Measurements from ENCODE around the gene PKNOX2.

PKNOX2 gene

GRCh38 chr11:125164422-125165110, at the start of gene PKNOX2:
PKNOX2 (plus strand) TSS chr11:125164751; CDS start chr11:125351306, 186,555 bp downstream.
- in situ Hi-C loops (cut with MboI; ENCODE audit: low sequenced_read_pairs): no loop called here

- in situ Hi-C loops (cut with MboI; ENCODE audit: low sequenced_read_pairs): no loop called here
Observed at GRCh38 chr11:125117429-125117828, 47.1 kb upstream of the PKNOX2 start.

GRCh38 chr11:125123194-125123946, 41.2 kb upstream of the PKNOX2 start:
- in situ Hi-C loops (cut with MboI; ENCODE audit: low sequenced_read_pairs): loop anchor here (10.0 kb wide), 1 partner anchor 149 kb away; no protein-coding TSS in a partner anchor

- in situ Hi-C loops (cut with MboI; ENCODE audit: low sequenced_read_pairs): loop anchor here (10.0 kb wide), 1 partner anchor 149 kb away; no protein-coding TSS in a partner anchor
Observed at GRCh38 chr11:125123947-125124617, 40.5 kb upstream of the PKNOX2 start.

- in situ Hi-C loops (cut with MboI; ENCODE audit: low sequenced_read_pairs): loop anchor here (10.0 kb wide), 1 partner anchor 150 kb away; no protein-coding TSS in a partner anchor
Observed at GRCh38 chr11:125124618-125124992, 39.9 kb upstream of the PKNOX2 start.

DNA sequence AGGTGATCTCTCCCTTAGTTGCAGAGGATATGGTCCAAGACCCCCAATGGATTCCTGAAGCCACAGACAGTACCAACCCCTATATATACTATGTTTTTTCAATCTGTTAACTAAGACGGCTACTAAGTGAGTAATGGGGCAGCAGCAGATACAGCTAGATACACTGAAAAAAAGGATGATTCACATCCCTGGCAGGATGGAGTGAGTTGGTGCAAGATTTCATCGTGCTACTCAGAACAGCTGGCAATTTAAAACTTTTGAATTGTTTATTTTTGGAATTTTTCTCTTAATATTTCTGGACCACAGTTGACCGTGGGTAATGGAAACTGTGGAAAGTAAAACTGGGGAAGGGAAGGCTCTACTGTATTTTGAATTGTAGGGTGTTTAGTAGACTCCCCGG, 36.1 kb upstream of the PKNOX2 start:
- in situ Hi-C loops (cut with MboI; ENCODE audit: low sequenced_read_pairs): loop anchor here (10.0 kb wide), 1 partner anchor 154 kb away; no protein-coding TSS in a partner anchor

DNA sequence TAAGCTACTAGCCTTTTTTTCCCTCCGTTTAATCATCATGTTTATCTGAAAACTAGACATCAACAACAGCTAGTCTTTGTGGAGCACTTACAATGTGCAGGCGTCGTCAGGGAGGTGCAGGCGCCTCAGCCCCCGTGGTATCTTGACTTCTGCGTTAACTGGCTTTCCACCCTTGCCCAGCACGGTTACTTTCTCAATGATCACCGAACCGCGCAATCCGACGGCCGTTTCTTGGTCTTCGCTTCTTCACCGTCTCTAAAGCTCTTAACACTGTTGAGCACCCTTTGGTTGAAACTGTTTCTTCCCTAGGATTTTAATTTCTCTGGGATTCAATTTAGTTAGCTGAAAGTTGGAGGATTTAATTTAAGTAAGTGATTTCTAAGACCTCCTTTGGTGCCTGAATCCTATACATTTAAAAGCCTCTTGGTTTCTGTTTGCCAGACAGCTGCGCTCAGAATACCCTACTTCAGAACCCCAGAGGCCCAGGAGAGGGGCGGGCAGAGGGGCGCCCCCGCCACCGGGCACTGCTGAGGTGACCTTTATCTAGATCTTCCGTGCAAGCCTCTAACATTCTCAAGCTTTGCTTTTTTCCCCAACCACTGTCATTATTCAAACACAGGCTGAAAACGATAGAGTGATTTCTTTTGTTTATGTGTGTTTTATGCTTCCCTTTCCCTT, 35.1 kb upstream of the PKNOX2 start:
- in situ Hi-C loops (cut with MboI; ENCODE audit: low sequenced_read_pairs): loop anchor here (10.0 kb wide), 1 partner anchor 155 kb away; no protein-coding TSS in a partner anchor

DNA sequence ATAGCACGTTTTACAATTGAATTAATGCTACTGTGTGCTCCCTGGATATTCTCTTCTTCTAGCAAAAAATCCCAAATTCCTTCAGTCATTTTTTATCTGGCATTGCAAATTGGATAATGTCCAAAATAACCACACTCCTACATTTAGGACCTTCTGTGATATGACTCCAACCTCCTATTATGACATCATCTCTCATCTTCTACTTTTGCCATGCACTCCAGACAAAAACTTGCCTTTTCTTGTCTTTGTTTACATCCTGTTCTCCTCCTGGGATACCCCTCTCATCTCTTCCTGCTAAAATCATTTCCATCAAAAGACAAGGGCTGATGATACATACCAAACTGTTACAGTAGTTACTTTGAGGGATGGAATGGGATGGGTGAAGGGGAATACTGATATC, 32.5 kb upstream of the PKNOX2 start:
- in situ Hi-C loops (cut with MboI; ENCODE audit: low sequenced_read_pairs): no loop called here

DNA sequence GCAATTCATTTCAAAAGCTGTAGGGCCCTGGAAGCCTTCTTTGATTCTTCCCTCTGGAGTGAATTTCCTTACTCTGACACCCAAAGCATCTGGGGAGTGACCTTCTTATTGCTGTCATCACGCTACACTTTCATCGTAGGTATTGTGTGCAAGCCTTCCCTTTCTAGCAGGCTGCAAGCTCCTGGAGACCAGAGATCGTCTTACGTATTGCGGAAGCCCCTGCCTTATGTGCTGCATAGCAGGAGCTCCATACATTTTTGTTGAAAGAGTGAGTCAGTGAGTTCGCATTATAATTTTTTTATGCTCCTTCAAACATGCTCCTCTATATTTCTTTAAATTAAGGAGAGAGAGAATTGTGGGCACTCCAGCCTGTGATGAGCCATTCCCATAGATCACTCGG, 32.0 kb upstream of the PKNOX2 start:
- in situ Hi-C loops (cut with MboI; ENCODE audit: low sequenced_read_pairs): no loop called here

DNA sequence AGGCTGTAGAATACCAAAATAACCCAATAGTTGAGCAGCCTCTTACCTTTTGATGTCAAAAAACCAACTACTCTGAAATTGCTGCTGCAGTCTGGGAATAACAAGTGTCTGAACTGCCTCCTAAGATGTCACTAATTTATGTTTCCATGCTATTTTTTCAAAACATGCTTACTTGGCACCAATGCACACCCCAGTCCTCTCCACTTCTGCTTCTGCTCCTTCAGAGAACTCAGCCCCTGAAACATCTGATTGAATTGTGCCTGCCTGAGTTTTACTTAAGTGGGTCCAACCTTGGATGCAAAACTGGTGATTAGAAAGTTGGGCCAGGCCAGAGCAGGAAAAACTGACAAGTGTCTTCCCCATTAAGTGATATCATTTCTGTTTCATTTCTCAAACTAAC, 28.6 kb upstream of the PKNOX2 start:
- in situ Hi-C loops (cut with MboI; ENCODE audit: low sequenced_read_pairs): no loop called here

DNA sequence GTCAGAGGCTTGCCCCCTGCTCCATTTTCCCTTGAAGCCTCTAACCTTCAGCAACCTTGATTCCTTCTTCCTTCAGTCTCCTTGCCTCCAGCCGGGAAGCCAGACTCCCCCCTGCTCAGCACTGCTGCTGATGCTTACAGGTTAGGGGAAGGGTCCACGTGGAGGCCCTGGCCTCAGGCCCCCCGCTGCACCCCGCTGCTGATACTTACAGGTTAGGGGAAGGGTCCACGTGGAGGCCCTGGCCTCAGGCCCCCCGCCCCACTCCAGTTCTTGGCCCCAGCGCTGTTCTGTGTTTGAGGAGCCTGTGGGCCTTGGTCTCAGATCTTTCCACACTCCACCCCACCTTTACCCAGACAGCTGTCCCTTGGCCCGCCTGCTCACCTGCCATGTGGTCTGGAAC, 25.6 kb upstream of the PKNOX2 start:
- in situ Hi-C loops (cut with MboI; ENCODE audit: low sequenced_read_pairs): no loop called here

DNA sequence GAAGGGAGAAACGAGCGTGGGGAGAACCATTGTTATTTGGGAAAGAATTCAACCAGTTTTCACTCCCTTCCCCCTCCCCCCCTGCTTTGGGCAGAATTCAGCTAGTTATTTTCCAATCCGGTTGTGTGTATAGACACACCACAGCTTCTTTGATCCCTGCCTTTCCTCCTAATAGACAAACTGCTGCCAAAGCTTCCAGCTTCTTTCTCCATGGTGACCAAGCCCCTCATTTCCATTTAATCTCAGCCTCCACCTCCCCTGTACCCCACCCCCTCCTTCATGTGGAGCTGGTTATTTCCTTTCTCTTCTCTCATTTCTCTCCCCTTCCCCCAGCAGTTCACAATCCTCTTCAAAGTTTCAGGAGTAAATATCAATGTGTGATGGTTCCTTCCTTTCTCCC, 24.8 kb upstream of the PKNOX2 start:
- in situ Hi-C loops (cut with MboI; ENCODE audit: low sequenced_read_pairs): no loop called here

- in situ Hi-C loops (cut with MboI; ENCODE audit: low sequenced_read_pairs): no loop called here
Observed at GRCh38 chr11:125140233-125140632, 24.3 kb upstream of the PKNOX2 start.

DNA sequence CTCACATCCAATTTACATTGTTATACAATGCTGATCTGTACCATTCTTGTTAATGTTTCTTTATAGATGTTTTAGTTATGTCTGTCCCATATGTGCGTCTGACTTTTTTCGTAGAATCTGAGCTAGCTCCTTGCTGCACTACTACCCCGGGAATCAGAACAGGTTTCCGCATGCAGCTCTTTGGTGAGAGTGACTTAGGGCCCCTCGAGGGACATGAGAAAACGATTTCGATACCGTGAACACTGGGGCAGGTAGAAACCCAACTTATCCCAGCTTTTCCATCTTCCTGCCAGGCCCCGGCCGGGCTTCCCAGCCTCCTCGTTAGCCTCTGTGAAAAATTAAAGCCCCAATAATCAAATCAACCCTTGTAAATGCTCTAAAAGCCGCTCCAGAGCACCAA, 23.4 kb upstream of the PKNOX2 start:
- in situ Hi-C loops (cut with MboI; ENCODE audit: low sequenced_read_pairs): no loop called here

- in situ Hi-C loops (cut with MboI; ENCODE audit: low sequenced_read_pairs): no loop called here
Observed at GRCh38 chr11:125141686-125142535, 22.6 kb upstream of the PKNOX2 start.

DNA sequence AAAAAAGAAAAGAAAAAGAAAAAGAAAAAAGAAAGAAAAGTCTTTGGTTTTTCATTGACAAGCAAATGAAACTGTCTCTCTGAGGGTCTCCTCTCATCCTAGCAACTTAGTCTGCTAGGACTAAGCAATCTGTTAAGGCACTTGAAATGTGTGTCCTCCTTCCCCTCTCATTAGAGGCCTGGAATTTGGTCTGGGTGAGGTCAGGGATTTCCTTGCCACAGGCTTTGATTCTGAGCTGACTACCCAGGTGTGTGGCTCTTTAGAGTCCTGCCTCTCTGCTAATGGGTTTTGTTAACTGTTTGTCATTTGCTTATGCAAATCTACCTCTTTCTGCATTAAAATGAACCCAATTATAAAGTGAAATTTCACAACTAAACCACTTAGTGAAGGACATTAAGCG, 18.3 kb upstream of the PKNOX2 start:
- in situ Hi-C loops (cut with MboI; ENCODE audit: low sequenced_read_pairs): no loop called here

- in situ Hi-C loops (cut with MboI; ENCODE audit: low sequenced_read_pairs): no loop called here
Observed at GRCh38 chr11:125147280-125147679, 17.3 kb upstream of the PKNOX2 start.

DNA sequence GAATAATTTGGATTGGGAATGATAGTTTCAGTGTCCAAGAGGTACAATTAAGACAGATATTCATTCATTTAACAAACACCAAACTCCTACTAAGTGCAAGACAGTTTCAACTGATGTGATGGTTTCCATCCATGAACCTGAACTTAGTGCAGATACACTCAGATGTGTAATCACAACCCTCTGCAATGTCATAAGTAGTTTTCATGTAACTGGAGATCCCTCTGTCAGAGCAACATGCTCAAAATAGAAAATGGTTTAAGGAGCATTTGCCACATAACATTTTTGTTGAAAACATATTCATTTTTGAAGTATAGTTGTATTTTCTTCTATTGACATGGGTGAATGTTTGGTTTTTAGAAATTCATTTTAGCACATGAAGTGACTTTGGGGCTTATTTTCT, 16.5 kb upstream of the PKNOX2 start:
- in situ Hi-C loops (cut with MboI; ENCODE audit: low sequenced_read_pairs): no loop called here

- in situ Hi-C loops (cut with MboI; ENCODE audit: low sequenced_read_pairs): no loop called here
Observed at GRCh38 chr11:125148743-125149142, 15.8 kb upstream of the PKNOX2 start.

DNA sequence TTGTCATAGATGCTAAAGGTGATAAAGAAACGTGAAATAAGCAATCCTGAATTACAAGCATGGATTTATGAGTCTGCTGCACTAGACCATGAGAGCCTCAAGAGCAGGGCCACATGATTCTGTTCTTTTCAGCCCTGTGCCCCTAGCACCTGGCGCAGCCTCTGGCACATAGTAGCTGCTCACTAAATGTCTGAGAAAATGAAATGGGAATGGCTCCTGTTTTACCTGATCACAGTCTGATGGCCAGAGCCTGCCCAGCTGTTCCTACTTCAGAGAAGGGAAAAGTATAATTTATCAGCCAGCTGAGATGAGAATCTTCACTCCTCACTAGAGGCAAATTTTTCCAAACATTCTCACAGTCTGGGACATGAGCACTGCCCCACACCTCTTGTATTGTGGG, 10.7 kb upstream of the PKNOX2 start:
- in situ Hi-C loops (cut with MboI; ENCODE audit: low sequenced_read_pairs): no loop called here
